GM12864 (cell line): Measurements from ENCODE around the gene NAP1L2.
"Not testable (repeated sequence)": the region's sequence is repeated elsewhere in the genome, so short reads cannot be mapped to it uniquely, and the experiment has no call there.

Source experiments
- DNase-seq: peaks from one replicate; pipeline ENCODE4 v3.0.0-alpha.2; 2011; ENCODE audit warnings: low read depth
- H3K4me3 ChIP-seq: 2 replicates; pipeline ENCODE4 v1.5.1; 2011; ENCODE audit warnings: mild to moderate bottlenecking, low read depth, low read length, control low read depth
- CTCF ChIP-seq: IDR thresholded peaks from 2 replicates; pipeline ENCODE4 v1.5.1; 2011; ENCODE audit warnings: low read depth, mild to moderate bottlenecking, moderate library complexity, low read length, control low read depth, inconsistent platforms; ENCODE audit errors: missing control alignments

The NAP1L2 gene

GRCh38 chrX:73206366-73206765 lies 8.3 kb downstream of the NAP1L2 start:
- TF ChIP-seq CTCF: no peak
- no peak for DNase-seq
- no peak overlapping the region for H3K4me3 ChIP-seq

GRCh38 chrX:73182502-73183114 lies 32.0 kb downstream of the NAP1L2 start:
- no peak for DNase-seq
- no peak overlapping the region for H3K4me3 ChIP-seq
- no peak for TF ChIP-seq CTCF

GRCh38 chrX:73168945-73169344 lies 45.7 kb downstream of the NAP1L2 start:
- H3K4me3 ChIP-seq, DNase-seq: not testable (repeated sequence)
